CD14-positive monocyte (primary cell): ENCODE measurements around the gene TKFC. TPM values are rescaled to one million over a fixed set of nuclear protein-coding genes. Genes with fewer than 3 reads are reported as not detected.

Experiments used
- DNase-seq, 3 donors: peaks; one replicate each; pipeline ENCODE4 v3.0.0-alpha.2; 2011 to 2022
- H2AFZ ChIP-seq: 2 replicates; pipeline ENCODE4 v1.6.0; 2012; ENCODE audit warnings: mild to moderate bottlenecking, low read depth, low read length, inconsistent platforms; ENCODE audit not compliant: insufficient read depth, poor library complexity, severe bottlenecking
- H3K27ac ChIP-seq, 2 donors: 1 replicate in 1 of 2; 2 replicates in 1 of 2; pipeline ENCODE4 v1.5.1; 2012 to 2013; ENCODE audit warnings: low read length in 2 of 2, control low read depth in 1 of 2, inconsistent platforms in 1 of 2, low read depth in 1 of 2, mild to moderate bottlenecking in 1 of 2
- H3K27me3 ChIP-seq, 2 donors: one replicate each; pipeline versions ENCODE4 v1.6.0 to v1.6.1; 2011 to 2013; ENCODE audit warnings: low read length in 2 of 2; ENCODE audit not compliant: control insufficient read depth in 2 of 2, insufficient read depth in 2 of 2
- H3K36me3 ChIP-seq, 2 donors: replicated peaks in 1 of 2; 1 replicate in 1 of 2; 2 replicates in 1 of 2; pipeline versions ENCODE4 v1.5.1 to v1.6.1; 2012 to 2013; ENCODE audit warnings: low read length in 2 of 2, control low read depth in 1 of 2, inconsistent platforms in 1 of 2, mild to moderate bottlenecking in 1 of 2; ENCODE audit not compliant: insufficient read depth in 2 of 2, control insufficient read depth in 1 of 2
- H3K4me1 ChIP-seq, 2 donors: 1 replicate in 1 of 2; 2 replicates in 1 of 2; pipeline versions ENCODE4 v1.5.1 to v1.6.1; 2012 to 2013; ENCODE audit warnings: low read length in 2 of 2, control low read depth in 1 of 2, inconsistent platforms in 1 of 2, mild to moderate bottlenecking in 1 of 2, moderate library complexity in 1 of 2; ENCODE audit not compliant: insufficient read depth in 2 of 2, control insufficient read depth in 1 of 2
- H3K4me2 ChIP-seq: replicated peaks from 2 replicates; pipeline ENCODE3; 2012; ENCODE audit warnings: low read length, moderate library complexity, mild to moderate bottlenecking; ENCODE audit not compliant: poor library complexity, severe bottlenecking; ENCODE audit errors: extremely low read depth
- H3K4me3 ChIP-seq, 3 experiments: fragments of 200-600 bp in 1 of 3; sonication (generic) in 1 of 3; replicated peaks in 1 of 3; 1 replicate in 2 of 3; 2 replicates in 1 of 3; pipeline ENCODE4 v1.5.1; 2011 to 2013; ENCODE audit warnings: low read length in 3 of 3, mild to moderate bottlenecking in 3 of 3, control low read depth in 2 of 3, low read depth in 2 of 3, inconsistent platforms in 1 of 3, moderate library complexity in 1 of 3
- H3K79me2 ChIP-seq: 2 replicates; pipeline ENCODE4 v1.6.0; 2012; ENCODE audit warnings: mild to moderate bottlenecking, control low read depth, inconsistent platforms, low read length, moderate library complexity; ENCODE audit not compliant: insufficient read depth
- H3K9ac ChIP-seq: 2 replicates; pipeline ENCODE4 v1.6.0; 2017; ENCODE audit warnings: low read length, mild to moderate bottlenecking; ENCODE audit not compliant: insufficient read depth, poor library complexity, severe bottlenecking
- H3K9me3 ChIP-seq, 2 donors: replicated peaks in 1 of 2; 1 replicate in 1 of 2; 2 replicates in 1 of 2; pipeline versions ENCODE4 v1.5.1 to v1.6.1; 2012 to 2013; ENCODE audit warnings: low read length in 2 of 2, control low read depth in 1 of 2; ENCODE audit not compliant: control insufficient read depth in 1 of 2, insufficient read depth in 1 of 2
- H4K20me1 ChIP-seq: 2 replicates; pipeline ENCODE4 v1.6.0; 2012; ENCODE audit warnings: mild to moderate bottlenecking, low read length, control low read depth, moderate library complexity; ENCODE audit not compliant: insufficient read depth
- H3K27ac Mint-ChIP-seq, 7 donors: one replicate each; pipeline ENCODE4 v1.8.0; 2020; ENCODE audit warnings: mild to moderate bottlenecking in 7 of 7, mixed read lengths in 7 of 7, moderate library complexity in 6 of 7, inconsistent platforms in 2 of 7
- H3K27me3 Mint-ChIP-seq, 3 donors: one replicate each; pipeline ENCODE4 v1.8.0; 2021 to 2022; ENCODE audit warnings: low read depth in 3 of 3, mild to moderate bottlenecking in 3 of 3, mixed read lengths in 3 of 3, moderate library complexity in 3 of 3, inconsistent platforms in 1 of 3
- H3K36me3 Mint-ChIP-seq, 2 donors: one replicate each; pipeline ENCODE4 v1.8.0; 2020; ENCODE audit warnings: mixed read lengths in 2 of 2, inconsistent platforms in 1 of 2, mild to moderate bottlenecking in 1 of 2
- H3K4me1 Mint-ChIP-seq: one replicate; pipeline ENCODE4 v1.8.0; 2020; ENCODE audit warnings: mild to moderate bottlenecking, mixed read lengths
- H3K4me3 Mint-ChIP-seq, 2 donors: one replicate each; pipeline ENCODE4 v1.8.0; 2020; ENCODE audit warnings: mild to moderate bottlenecking in 2 of 2, mixed read lengths in 2 of 2, moderate library complexity in 1 of 2
- H3K9me3 Mint-ChIP-seq, 7 donors: one replicate each; pipeline ENCODE4 v1.8.0; 2020 to 2022; ENCODE audit warnings: mixed read lengths in 7 of 7, mild to moderate bottlenecking in 6 of 7, moderate library complexity in 6 of 7, inconsistent platforms in 2 of 7
- WGBS: methylation state at CpG from one replicate; pipeline ENCODE4 v1.1.5; 2013; ENCODE audit warnings: missing lambda C conversion rate; ENCODE audit not compliant: insufficient coverage; 5-methylcytosine and 5-hydroxymethylcytosine counted together
- intact Hi-C, 2 donors: fragments of 100-400 bp; cut with micrococcal nuclease; formaldehyde crosslinking; loops; one replicate each; pipeline versions ENCODE4 v1.15.0 to v1.15.1; 2023
- polyA plus RNA-seq, 3 donors: library from polyadenylated mRNA; depleted of rRNA in 1 of 3; unstranded in 2 of 3; stranded (reverse) in 1 of 3; fragments of 300-500 nt in 2 of 3; fragments of >200 nt in 1 of 3; fragmentation: Illumina TruSeq in 2 of 3; gene quantifications; 1 replicate in 2 of 3; 2 replicates in 1 of 3; pipeline ENCODE4 v1.2.3, GENCODE V29; 2012 to 2021
- TF ChIP-seq, protein P1 (sequence below): fragments of 200-600 bp; IDR thresholded peaks from one replicate; pipeline ENCODE4 v1.8.0; 2022; ENCODE audit warnings: antibody characterized with exemption, mild to moderate bottlenecking

TKFC gene
- polyA plus RNA-seq, 3 donors = 29.5 to 40.8 (median 29.6) TPM

DNA sequence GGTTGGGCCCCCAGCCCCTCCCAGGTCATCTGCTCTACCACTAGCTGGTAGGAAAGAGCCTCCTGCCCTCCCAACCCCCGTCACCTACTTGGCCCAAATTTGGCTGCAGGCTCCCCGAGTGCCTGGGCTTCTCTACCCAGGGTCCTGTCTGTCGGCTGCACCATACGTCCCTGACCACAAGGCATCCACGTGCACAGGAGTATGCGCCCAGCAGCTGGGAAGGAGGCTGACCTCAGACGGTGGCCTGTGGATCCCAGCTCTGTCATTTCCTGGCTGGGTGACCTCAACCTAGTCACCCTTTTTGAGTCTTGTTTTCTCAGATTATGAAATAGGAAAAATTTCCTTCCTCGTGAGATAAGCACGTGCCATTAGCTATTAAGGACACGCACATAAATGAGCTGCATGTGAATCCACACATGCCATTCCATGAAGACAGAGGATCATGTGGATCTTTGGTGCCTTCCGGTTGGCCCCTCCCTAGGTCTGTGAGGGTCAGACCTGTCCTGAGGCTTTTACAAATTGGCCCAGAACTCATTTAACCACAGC lies 15.0 kb downstream of the TKFC start:
- Mint-ChIP-seq H3K27me3 (no peaks in the 10 kb centered on the region), H3K9me3 (no peaks in the 10 kb centered on the region), H3K36me3 (peaks cover 63 to 75% of the 10 kb centered on the region in 2 donors), H3K27ac (peak overlapping the region; percentile 95 to 99 (median 98)), H3K4me3 (peak overlapping the region in 1 of 2 donors; percentile 31), H3K4me1 (peaks cover 34% of the 10 kb centered on the region)
- peaks cover 23 to 29% of the 10 kb centered on the region in 2 donors for H3K4me1 ChIP-seq
- H3K9ac ChIP-seq = peak overlapping the region; percentile 33
- H2AFZ ChIP-seq = no peak overlapping the region
- no peaks in the 10 kb centered on the region for H3K27me3 ChIP-seq
- peak overlapping the region; percentile 83 to 93 for H3K27ac ChIP-seq
- H3K4me3 ChIP-seq = no peak overlapping the region
- WGBS = 22% methylated on average over 9 of the region's 11 CpGs
- TF ChIP-seq, protein P1, sequence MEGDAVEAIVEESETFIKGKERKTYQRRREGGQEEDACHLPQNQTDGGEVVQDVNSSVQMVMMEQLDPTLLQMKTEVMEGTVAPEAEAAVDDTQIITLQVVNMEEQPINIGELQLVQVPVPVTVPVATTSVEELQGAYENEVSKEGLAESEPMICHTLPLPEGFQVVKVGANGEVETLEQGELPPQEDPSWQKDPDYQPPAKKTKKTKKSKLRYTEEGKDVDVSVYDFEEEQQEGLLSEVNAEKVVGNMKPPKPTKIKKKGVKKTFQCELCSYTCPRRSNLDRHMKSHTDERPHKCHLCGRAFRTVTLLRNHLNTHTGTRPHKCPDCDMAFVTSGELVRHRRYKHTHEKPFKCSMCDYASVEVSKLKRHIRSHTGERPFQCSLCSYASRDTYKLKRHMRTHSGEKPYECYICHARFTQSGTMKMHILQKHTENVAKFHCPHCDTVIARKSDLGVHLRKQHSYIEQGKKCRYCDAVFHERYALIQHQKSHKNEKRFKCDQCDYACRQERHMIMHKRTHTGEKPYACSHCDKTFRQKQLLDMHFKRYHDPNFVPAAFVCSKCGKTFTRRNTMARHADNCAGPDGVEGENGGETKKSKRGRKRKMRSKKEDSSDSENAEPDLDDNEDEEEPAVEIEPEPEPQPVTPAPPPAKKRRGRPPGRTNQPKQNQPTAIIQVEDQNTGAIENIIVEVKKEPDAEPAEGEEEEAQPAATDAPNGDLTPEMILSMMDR = no peak
- DNase-seq = peak; percentile 95 to 99 (median 96)
- no peak overlapping the region for H3K4me2 ChIP-seq
- intact Hi-C loops = loop anchor here in 1 of 2 donors (1.0 to 5.0 kb wide), 3 partner anchors 9 to 186 kb away; partner anchors contain the start of genes TMEM138 and VPS37C
- no peaks in the 10 kb centered on the region for H4K20me1 ChIP-seq
- peaks cover 48 to 64% of the 10 kb centered on the region in 2 donors for H3K36me3 ChIP-seq
- no peaks in the 10 kb centered on the region for H3K79me2 ChIP-seq
- no peaks in the 10 kb centered on the region for H3K9me3 ChIP-seq

DNA sequence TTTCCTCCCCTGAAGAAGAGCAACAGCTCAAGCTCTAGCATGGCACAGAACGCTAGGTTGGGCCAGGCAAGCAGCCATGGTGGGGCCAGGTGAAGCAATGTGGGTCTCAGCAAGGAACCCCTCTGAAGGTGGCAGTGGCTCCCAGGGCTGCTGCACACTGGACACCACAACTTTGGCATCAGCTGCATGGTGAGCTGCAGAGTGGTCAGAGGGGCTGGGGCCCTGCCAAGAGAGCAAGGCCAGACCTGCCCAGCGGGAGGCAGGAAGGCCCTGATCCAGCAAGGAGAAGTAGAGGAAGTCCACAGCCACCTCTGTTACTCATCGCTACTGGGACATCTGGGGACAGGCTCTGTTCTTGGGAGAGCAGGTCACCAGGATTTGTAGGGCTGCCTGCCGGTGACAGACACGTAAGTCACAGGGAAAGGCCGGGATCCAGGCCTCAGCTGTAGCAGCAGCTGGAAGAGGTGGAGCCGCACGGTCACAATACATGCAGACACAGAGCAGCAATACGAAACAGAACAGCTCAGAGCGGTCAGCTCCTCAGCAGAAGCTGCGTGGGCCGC lies 16.2 kb downstream of the TKFC start:
- TF ChIP-seq, protein P1 = no peak
- H3K4me2 ChIP-seq = no peak overlapping the region
- intact Hi-C loops = loop anchor here in 1 of 2 donors (5.0 kb wide), 1 partner anchor 187 kb away; the partner anchor contains the start of gene VPS37C
- no peak overlapping the region for H3K4me3 Mint-ChIP-seq
- no peaks in the 10 kb centered on the region for H3K27me3 ChIP-seq
- H3K27me3 Mint-ChIP-seq = peaks cover 0 to 1% (median 0%) of the 10 kb centered on the region in 3 donors
- peaks cover 23 to 29% of the 10 kb centered on the region in 2 donors for H3K4me1 ChIP-seq
- no peak overlapping the region for H3K9ac ChIP-seq
- peaks cover 51 to 64% of the 10 kb centered on the region in 2 donors for H3K36me3 ChIP-seq
- peak overlapping the region; percentile 83 to 93 for H3K27ac ChIP-seq
- peaks cover 75 to 85% of the 10 kb centered on the region in 2 donors for H3K36me3 Mint-ChIP-seq
- peak overlapping the region; percentile 60 to 99 (median 98) for H3K27ac Mint-ChIP-seq
- no peaks in the 10 kb centered on the region for H4K20me1 ChIP-seq
- no peak overlapping the region for H2AFZ ChIP-seq
- H3K9me3 Mint-ChIP-seq = no peaks in the 10 kb centered on the region
- WGBS = 89% methylated on average over 8 of the region's 12 CpGs
- DNase-seq = peak in 2 of 3 donors; percentile 17 to 66
- H3K4me3 ChIP-seq = no peak overlapping the region
- H3K79me2 ChIP-seq = no peaks in the 10 kb centered on the region
- peaks cover 41% of the 10 kb centered on the region for H3K4me1 Mint-ChIP-seq
- no peaks in the 10 kb centered on the region for H3K9me3 ChIP-seq
